Measurements from ENCODE around the gene EFTUD2.

The EFTUD2 gene

GRCh38 chr17:44807817-44808155 lies 91.5 kb downstream of the EFTUD2 start:
- no peak overlapping the region for H3K4me3 ChIP-seq (ENCODE audit: low read depth, low read length)
- no peak for TF ChIP-seq CTCF (IDR thresholded peaks at IDR 0.05; ENCODE audit: low read depth, low read length, missing control alignments)
- no peak for DNase-seq (ENCODE audit: low read depth)

GRCh38 chr17:44807093-44807816 lies 92.0 kb downstream of the EFTUD2 start:
- no peak overlapping the region for H3K4me3 ChIP-seq (ENCODE audit: low read depth, low read length)
- no peak for DNase-seq (ENCODE audit: low read depth)
- no peak for TF ChIP-seq CTCF (IDR thresholded peaks at IDR 0.05; ENCODE audit: low read depth, low read length, missing control alignments)

- no peak overlapping the region for H3K4me3 ChIP-seq (ENCODE audit: low read depth, low read length)
These were observed 94.7 kb downstream of the EFTUD2 start for GRCh38 chr17:44804302-44805089.

GRCh38 chr17:44801880-44802279 lies 97.4 kb downstream of the EFTUD2 start:
- TF ChIP-seq CTCF (IDR thresholded peaks at IDR 0.05; ENCODE audit: low read depth, low read length, missing control alignments) = no peak

More at GRCh38 chr17:44804302-44805089, 94.7 kb downstream of the EFTUD2 start:
- no peak for TF ChIP-seq CTCF (IDR thresholded peaks at IDR 0.05; ENCODE audit: low read depth, low read length, missing control alignments)
- DNase-seq (ENCODE audit: low read depth) = no peak

More at GRCh38 chr17:44801880-44802279, 97.4 kb downstream of the EFTUD2 start:
- H3K4me3 ChIP-seq (ENCODE audit: low read depth, low read length) = no peak overlapping the region
- DNase-seq (ENCODE audit: low read depth) = no peak
